WTC11 (cell line): ENCODE measurements around the gene AADACL4. TPM values are rescaled to one million over a fixed set of nuclear protein-coding genes. Genes with fewer than 3 reads are reported as not detected.

ENCODE experiments used
- AR ChIP-seq: fragments of 250-450 bp; sonication (Bioruptor Pico); IDR thresholded peaks from 2 replicates; pipeline ENCODE4 v1.9.0; 2021; ENCODE audit warnings: mild to moderate bottlenecking
- ARID4B ChIP-seq: sonication (generic); formaldehyde crosslinking; IDR thresholded peaks from 2 replicates; pipeline ENCODE4 v1.8.0; 2023; ENCODE audit warnings: missing genetic modification reagents, mild to moderate bottlenecking, borderline replicate concordance
- ATF2 ChIP-seq: sonication (generic); formaldehyde crosslinking; IDR thresholded peaks from 2 replicates; pipeline ENCODE4 v1.8.1; 2022; ENCODE audit warnings: low read depth, missing genetic modification reagents, borderline replicate concordance
- FOXP4 ChIP-seq: sonication (generic); formaldehyde crosslinking; IDR thresholded peaks from 2 replicates; pipeline ENCODE4 v1.8.0; 2022; ENCODE audit warnings: mild to moderate bottlenecking, missing genetic modification reagents
- GABPB1 ChIP-seq: sonication (generic); formaldehyde crosslinking; IDR thresholded peaks from 2 replicates; pipeline ENCODE4 v1.8.1; 2023; ENCODE audit warnings: mild to moderate bottlenecking, missing genetic modification reagents
- IRF2 ChIP-seq: sonication (generic); formaldehyde crosslinking; IDR thresholded peaks from 2 replicates; pipeline ENCODE4 v1.8.0; 2022; ENCODE audit warnings: low read depth, missing genetic modification reagents, borderline replicate concordance
- PRDM15 ChIP-seq: sonication (generic); formaldehyde crosslinking; IDR thresholded peaks from 2 replicates; pipeline ENCODE4 v1.8.0; 2022; ENCODE audit warnings: missing genetic modification reagents
- PRRX2 ChIP-seq: fragments of 250-450 bp; sonication (Bioruptor Pico); IDR thresholded peaks from 2 replicates; pipeline ENCODE4 v1.8.0; 2021; ENCODE audit warnings: mild to moderate bottlenecking
- USF2 ChIP-seq: sonication (generic); formaldehyde crosslinking; IDR thresholded peaks from 2 replicates; pipeline ENCODE4 v1.8.1; 2023; ENCODE audit warnings: mild to moderate bottlenecking, missing genetic modification reagents, moderate library complexity
- ZNF281 ChIP-seq: sonication (generic); formaldehyde crosslinking; IDR thresholded peaks from 2 replicates; pipeline ENCODE4 v1.8.0; 2023; ENCODE audit warnings: mild to moderate bottlenecking, missing genetic modification reagents
- ZNF396 ChIP-seq: fragments of 250-450 bp; sonication (Bioruptor Pico); IDR thresholded peaks from 2 replicates; pipeline ENCODE4 v1.8.0; 2021; ENCODE audit warnings: mild to moderate bottlenecking, moderate library complexity, borderline replicate concordance
- total RNA-seq: library from RNA; stranded (reverse); gene quantifications from 3 replicates; pipeline ENCODE4 v1.2.3, GENCODE V29; 2021

AADACL4 gene
- total RNA-seq, 1 experiment from 2014 or later, result 0.11 TPM

GRCh38 chr1:12662556-12662955 is 18.7 kb downstream of the AADACL4 start (continued):
- TF ChIP-seq ARID4B (CRISPR knock-in tag) (no peak), ZNF281 (CRISPR knock-in tag) (no peak), IRF2 (no peak), ATF2 (CRISPR knock-in tag) (no peak), FOXP4 (CRISPR knock-in tag) (no peak), PRDM15 (CRISPR knock-in tag) (no peak), USF2 (CRISPR knock-in tag) (no peak), AR (CRISPR knock-in tag) (no peak), GABPB1 (CRISPR knock-in tag) (no peak), ZNF396 (CRISPR knock-in tag) (no peak), PRRX2 (CRISPR knock-in tag) (no peak)
